NCI-H2227 (cell line): ENCODE results near the gene ASB16.
"Not testable (repeated sequence)": the region's sequence is repeated elsewhere in the genome, so short reads cannot be mapped to it uniquely, and the experiment has no call there.

Experiments
- DNase-seq: peaks from one replicate; lab custom pipeline; 2025; ENCODE audit not compliant: unreplicated experiment; lab: John Stamatoyannopoulos, UW

ASB16 gene, protein sequence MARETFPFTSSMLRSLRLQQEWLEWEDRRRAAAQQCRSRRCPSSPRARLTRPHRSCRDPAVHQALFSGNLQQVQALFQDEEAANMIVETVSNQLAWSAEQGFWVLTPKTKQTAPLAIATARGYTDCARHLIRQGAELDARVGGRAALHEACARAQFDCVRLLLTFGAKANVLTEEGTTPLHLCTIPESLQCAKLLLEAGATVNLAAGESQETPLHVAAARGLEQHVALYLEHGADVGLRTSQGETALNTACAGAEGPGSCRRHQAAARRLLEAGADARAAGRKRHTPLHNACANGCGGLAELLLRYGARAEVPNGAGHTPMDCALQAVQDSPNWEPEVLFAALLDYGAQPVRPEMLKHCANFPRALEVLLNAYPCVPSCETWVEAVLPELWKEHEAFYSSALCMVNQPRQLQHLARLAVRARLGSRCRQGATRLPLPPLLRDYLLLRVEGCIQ

DNA sequence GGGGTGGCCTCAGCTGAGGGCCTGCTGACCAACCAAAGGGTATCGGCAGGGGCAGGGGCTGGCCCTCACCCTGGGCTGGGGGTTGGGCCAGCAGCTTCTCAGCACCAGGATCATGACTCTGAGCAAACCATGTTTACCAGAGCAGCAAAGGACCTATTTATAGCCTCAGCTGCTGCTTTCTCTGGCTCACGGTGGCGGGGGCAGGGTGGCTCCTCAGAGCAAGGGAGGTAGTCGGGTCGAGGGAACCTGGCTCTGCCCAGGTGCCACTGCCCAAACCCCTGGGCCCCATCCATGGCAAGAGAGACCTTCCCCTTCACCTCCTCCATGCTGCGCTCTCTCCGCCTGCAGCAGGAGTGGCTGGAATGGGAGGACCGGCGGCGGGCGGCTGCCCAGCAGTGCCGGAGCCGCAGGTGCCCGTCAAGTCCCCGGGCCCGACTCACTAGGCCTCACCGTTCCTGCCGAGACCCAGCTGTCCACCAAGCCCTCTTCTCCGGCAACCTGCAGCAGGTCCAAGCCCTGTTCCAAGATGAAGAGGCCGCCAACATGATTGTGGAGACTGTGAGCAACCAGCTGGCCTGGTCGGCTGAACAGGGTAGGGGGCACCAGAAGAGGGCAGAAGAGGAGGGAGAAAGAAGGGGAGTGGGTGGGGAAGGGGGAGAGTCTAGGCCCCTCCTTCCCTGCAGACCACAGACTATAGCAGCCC is at the start of gene ASB16:
ASB16 (plus strand) TSS at position 206 of the 703 bp plus-strand sequence; CDS start at position 292, 86 bp downstream.
- DNase-seq, result peak; percentile 57

- DNase-seq, result peak; percentile 38
These were observed 49.5 kb upstream of the ASB16 start for GRCh38 chr17:44120851-44121605.

GRCh38 chr17:44121997-44122815 is 48.3 kb upstream of the ASB16 start:
- no peak for DNase-seq

DNA sequence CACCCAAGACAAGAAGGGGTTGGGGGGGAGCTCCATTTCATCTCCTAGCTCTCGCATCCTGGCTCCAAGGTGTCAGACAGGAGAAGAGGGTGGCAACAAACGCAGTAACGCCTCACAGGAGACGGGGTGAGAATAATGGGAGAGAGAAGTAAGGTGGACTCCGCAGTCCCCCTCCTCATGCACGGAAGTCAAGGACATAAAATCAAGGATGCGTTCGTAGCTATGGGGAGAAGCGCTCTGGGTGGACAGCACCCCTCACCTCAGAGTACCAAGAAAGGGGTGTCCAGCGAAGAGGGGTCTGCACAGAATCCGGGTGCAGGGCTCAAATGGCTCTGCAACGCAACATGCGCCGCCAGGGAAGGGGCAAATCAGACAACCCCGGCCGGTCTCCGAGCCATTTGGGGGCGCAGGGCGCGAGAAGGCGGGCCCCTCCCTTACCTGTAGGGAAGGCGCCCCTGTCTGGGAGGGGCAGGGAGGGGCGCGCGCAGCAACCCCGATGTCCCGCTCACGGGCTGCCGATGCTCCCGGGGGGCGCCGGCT is 47.6 kb upstream of the ASB16 start:
- DNase-seq, result no peak

DNA sequence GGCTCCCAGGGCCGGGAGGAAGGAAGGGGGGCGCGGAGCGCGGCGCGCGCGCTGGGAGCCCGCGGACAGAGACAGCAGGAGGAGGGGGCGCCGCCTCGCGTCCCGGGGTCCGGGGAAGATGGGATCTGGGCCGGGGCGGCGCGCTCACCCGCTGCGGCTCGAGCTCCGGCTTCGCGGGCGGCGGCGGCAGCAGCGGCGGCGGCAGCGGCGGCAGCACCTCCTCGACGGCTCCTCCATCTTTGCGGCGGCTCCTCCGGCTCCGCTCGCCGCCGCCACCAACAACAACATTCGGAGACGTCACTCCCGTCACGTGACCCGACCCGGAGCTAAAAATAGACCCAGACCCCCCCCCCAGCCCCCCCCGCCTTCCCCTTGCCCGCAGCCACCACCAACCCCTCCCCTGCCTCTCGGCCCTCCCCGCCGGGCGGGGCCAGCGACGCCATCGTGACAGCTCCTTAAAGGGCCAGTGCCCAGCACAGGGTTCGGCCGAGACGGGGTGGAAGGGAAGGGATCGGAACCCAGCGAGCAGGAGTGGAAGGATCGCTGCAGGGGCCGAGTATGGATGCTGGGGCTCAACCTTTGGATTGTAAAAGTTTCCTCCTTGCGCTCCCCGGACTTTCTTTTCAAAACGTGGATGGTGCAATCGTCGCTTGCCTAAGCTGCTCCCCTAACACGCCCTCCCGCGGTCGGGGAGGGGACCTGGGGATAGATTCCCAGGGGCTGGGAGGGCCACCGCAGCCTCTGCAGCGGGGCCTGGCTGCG is 47.0 kb upstream of the ASB16 start, which contains the start of gene HDAC5:
HDAC5 (minus strand) TSS at position 286 of the 762 bp plus-strand sequence. CDS start 6,126 bp downstream, outside the sequence.
- peak; percentile 97 for DNase-seq

- no peak for DNase-seq
These were observed 46.4 kb upstream of the ASB16 start for GRCh38 chr17:44124118-44124438.

DNA sequence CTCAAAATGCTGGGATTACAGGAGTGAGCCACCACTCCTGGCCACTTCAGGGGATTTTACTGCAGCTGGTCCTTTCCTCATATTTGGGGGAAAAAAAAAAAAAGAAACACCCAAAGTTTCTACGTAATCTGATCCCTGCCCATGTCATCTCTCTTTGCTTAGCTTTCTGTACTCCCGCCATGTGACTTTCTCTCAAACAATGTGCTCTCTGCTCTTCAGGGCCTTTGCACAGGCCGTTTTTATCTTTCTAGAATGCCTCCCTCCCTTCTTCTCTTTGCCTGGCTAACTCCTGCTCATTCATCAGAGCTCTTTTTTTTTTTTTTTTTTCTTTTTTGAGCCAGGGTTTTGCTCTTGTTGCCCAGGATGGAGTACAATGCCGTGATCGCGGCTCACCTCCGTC is 42.1 kb upstream of the ASB16 start:
- DNase-seq, result no peak

GRCh38 chr17:44130693-44131349 is 39.7 kb upstream of the ASB16 start:
- DNase-seq, result no peak

DNA sequence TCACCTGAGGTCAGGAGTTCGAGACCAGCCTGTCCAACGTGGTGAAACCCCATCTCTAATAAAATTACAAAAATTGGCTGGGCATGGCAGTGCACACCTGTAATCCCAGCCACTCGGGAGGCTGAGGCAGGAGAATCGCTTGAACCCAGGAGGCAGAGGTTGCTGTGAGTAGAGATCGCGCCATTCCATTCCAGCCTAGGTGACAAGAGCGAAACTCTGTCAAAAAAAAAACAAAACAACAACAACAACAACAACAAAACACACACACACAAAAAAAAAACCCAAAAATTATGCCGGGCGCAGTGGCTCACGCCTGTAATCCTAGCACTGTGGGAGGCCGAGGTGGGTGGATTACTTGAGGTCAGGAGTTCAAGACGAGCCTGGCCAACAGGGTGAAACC is 39.1 kb upstream of the ASB16 start:
- not testable (repeated sequence) for DNase-seq

DNA sequence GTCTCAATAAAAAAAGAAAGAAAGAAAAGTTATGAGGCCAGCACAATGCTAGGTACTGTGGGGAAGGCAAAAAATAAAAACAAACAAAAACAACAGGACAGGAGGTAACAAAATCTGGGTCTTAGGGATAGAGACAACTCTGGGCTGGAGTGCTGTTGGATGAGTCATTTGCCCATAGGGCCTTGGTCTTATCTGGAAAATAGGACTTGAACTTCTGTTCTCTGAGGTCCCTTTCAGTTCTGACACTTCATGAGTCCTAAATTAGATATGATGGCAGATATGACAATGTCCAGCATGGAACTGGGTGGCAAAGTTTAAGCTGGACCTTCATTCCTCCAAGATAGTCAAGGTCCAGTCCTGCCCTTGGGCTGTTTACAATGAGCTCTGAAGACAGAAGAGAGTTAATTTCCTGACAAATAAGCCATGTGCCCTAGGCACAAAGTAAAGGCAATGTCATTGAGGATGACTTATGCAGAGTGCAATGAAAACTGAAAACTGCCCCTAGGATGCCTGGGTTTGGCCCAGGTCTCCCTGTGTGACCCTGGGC is 38.2 kb upstream of the ASB16 start:
- DNase-seq, result no peak

DNA sequence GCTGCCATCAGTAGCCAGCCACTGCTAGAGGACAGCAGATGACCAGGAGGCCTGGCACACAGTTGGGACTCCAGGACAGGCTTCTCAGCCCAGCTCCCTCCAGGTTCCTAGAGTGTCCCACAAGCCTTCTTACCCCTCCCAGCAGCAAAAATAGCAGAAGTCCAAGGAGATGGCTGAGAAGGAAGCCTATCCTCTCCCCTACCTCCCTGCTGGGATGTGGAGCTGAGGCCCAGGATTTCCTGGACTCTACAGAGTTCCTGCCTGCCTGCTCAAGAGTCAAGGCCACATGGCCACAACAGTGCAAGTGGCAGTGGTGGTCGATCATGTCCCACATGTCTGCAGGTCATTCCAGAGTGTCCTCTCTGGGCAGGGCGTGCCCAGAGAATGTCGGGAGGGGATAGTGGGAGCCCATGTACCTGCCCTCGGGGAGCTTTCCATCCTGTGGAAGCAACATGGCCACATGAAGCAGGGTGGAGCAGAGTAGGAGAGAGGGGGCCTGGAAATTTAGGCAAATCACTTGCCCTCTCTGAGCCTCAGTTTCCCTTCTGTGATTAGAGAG is 36.5 kb upstream of the ASB16 start:
- DNase-seq, result no peak

DNA sequence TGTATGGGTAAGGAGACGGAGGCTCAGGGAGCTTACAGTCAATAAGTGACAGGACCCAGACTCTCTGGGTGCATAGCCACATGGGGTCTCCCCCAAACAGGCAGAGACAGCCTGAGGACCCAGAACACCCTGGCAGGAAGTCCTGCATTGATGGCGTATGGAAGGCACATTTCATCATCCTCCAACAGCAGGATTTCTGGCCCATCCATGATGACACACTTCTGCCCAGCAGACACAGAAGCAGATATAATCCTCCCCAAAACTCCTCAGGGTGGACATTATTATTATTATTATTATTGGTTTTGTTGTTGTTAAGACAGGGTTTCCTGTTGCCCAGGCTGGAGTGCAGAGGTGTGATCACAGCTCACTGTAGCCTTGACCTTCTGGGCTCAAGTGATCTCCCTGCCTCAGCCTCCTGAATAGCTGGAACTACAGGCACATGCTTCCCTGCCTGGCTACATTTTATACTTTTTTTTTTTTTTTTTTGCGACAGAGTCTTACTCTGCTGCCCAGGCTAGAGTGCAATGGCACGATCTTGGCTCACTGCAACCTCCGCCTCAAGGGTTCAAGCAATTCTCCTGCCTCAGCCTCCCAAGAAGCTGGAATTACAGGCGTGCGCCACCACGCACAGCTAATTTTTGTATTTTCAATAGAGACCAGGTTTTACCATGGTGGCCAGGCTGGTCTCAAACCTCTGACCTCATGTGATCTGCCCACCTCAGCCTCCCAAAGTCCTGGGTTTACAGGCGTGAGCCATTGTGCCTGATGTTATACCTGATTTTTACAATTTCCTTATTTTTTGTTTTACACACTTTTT is 35.5 kb upstream of the ASB16 start:
- no peak for DNase-seq

DNA sequence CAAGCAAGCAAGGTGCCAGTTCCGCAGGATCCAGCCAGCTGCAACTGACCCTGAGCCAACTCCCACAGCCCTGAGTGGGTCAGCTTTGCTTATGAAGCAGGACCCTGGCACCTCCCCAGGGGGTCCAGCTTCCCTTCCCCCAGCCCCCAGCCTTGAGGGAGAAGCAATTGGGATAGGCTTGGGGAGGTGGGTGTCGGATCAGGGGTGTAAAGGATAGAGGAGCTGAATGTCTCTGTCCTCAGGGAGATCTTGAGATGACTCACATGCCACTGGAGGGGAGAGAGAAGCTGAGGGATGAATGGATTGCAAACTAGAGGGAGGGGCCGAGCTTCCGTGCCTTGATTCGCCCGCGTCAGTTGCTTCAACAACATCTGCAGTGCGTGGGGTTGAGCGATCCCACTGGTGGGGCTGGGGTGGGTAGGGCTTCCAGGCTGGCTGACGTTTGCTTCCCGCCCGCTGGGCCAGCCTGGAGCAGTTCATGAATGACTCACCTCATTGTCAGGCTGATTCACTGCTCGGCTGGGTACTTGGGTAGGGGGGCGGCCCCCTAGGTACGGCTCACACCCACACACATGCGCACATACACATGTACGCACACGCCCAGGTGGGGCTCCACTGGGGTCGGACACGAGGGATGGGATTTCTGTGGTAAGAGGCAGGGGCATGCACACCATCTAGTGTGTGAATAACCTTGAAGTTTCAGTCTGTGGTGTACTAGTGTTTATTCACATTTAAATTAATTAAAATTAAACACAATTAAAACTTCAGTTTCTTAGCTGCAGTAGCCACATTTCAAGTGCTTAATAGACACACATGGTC is 32.4 kb upstream of the ASB16 start:
- peak; percentile 92 for DNase-seq

- not testable (repeated sequence) for DNase-seq
These were observed 26.6 kb upstream of the ASB16 start for GRCh38 chr17:44143921-44144320.

DNA sequence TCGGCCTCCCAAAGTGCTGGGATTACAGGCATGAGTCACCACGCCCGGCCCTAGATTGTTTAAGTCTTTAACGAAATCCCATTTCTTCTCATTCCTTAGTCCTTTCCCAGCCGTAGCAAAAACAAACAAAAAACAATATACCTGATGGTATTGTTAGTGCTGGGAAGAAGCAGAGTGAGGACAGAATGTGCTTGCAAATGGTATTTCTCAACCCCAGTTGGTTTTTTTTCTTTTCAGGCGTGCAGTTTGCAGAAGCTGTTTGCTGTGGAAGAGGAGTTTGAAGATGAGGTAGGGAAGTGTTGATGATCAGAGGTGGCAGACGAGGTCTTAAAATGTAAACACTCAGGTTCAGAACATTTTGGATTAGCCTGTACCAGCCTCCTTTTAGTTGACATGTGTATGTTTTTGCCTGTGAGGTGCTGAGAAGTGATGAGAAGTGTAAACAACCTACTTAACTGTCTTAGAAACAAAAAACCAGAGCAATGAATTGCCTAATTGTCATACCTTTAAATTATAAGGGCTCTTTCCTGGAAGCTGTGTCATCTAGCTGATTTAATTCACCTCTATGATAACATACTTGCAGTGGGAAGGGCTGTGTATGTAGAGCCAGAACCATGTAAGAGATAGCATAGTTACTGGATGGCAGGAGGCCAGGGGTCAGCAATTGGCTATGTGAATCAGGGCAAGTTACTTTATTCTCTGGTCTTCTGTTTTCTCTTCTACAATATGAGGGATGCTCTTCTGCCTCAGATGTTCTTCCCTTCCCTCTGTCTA is 25.4 kb upstream of the ASB16 start:
- DNase-seq, result no peak
